Adrenal gland (tissue), 5 donors: Measurements from ENCODE around the gene GMEB2.

ENCODE experiments used
- CTCF ChIP-seq, 6 experiments: fragments of 450-650 bp in 4 of 6; fragments of 200-600 bp in 2 of 6; sonication (generic) in 1 of 6; IDR thresholded peaks; 1 replicate in 5 of 6; 2 replicates in 1 of 6; pipeline versions ENCODE4 v1.5.1 to v1.8.0; 2016 to 2021; ENCODE audit warnings: antibody characterized with exemption in 6 of 6, mild to moderate bottlenecking in 2 of 6, moderate library complexity in 1 of 6
- POLR2A ChIP-seq, 2 donors: fragments of 450-650 bp; IDR thresholded peaks; one replicate each; pipeline ENCODE4 v1.6.1; 2017; ENCODE audit warnings: antibody characterized with exemption in 2 of 2, mild to moderate bottlenecking in 2 of 2, moderate library complexity in 1 of 2
- donor health status: DM: no; HTN: no; CAD: no.

GRCh38 chr20:63657260-63657936 is 30.5 kb upstream of the GMEB2 start:
- TF ChIP-seq CTCF (IDR thresholded peaks at IDR 0.05) (no peak), POLR2A (IDR thresholded peaks at IDR 0.05) (no peak)
